Erythroblast (primary cell): ENCODE data around the gene PXYLP1.

Source experiments
- GATA1 ChIP-seq: IDR thresholded peaks from 2 replicates; pipeline ENCODE4 v1.6.1; 2011; ENCODE audit warnings: low read depth, mild to moderate bottlenecking, control low read depth, low read length, moderate library complexity
- POLR2A ChIP-seq: IDR thresholded peaks from 2 replicates; pipeline ENCODE4 v1.6.1; 2011; ENCODE audit warnings: mild to moderate bottlenecking, low read length

GRCh38 chr3:141204343-141204742, 27.3 kb upstream of the PXYLP1 start:
- no peak for TF ChIP-seq POLR2A
- no peak for TF ChIP-seq GATA1
